Erythroblast (primary cell): ENCODE results near the gene PCDH9.

Experiments used
- DNase-seq, 2 experiments: peaks; one replicate each; lab custom pipeline; 2025; lab: John Stamatoyannopoulos, UW
- GATA1 ChIP-seq: IDR thresholded peaks from 2 replicates; pipeline ENCODE4 v1.6.1; 2011; ENCODE audit warnings: low read depth, mild to moderate bottlenecking, control low read depth, low read length, moderate library complexity
- POLR2A ChIP-seq: IDR thresholded peaks from 2 replicates; pipeline ENCODE4 v1.6.1; 2011; ENCODE audit warnings: mild to moderate bottlenecking, low read length

The PCDH9 gene

DNA sequence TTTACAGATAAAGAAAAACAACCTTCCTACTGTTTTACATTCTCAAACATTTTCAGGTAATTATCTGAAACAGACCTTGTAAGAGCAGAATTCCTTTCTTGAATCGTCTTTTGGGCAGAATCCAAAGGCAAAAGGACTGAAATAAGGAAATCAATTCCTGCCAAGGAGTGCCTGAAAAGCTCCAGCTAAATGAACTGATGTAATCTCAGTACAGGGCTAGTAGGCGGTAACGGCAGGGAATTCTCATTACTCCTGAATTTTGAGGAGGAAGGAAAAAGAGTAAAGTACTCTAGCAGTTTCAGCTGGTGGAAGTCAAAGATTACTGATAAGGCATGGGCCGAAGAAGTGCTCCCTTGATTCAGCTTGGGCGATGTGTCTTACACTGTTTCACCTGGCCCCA, 168.4 kb downstream of the PCDH9 start:
- DNase-seq = no peak
- TF ChIP-seq POLR2A (no peak), GATA1 (no peak)

DNA sequence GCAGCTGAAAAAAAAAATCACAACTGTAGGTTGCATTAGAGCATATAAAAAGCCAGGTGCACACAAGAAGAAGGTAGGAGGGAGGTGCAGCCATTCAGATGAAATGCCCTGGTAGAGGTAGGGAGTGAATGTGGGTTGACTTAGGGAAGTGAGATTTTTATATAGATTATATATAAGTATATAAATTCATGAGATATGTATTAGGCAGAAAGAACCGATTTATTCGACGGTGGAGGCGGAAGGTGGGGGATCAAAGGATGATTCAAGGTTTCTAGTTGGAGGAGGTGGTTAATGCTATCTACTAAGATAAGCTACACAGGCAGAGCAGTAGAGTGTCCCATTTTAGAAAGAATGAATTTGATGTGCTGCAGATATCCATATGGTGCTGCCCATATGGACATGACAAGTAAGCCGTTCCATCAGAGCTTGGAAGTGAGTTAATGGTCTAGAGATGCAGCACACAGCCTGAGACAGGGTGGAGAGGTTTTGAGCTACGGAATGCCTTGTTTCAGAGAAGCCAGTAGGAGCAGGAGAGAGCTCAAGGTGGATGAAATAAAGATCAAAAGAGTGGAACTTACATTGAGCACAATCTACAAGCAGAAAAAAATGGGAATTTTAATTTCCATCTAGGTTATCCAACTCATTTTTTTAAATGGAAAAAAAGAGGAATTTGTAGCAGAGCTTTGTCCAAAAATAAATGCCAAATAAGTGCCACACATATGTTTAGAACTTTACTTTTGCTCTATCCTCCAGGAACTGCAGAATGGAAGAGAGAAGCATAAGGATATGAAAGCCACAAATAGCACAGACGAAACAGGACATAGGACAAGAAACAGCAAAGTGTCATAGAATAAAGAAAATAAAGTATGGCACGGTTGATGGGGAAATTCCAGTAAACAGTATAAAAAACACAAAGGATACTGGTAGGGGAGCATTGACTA, 177.3 kb downstream of the PCDH9 start:
- no peak for DNase-seq
- no peak for TF ChIP-seq GATA1
- no peak for TF ChIP-seq POLR2A

DNA sequence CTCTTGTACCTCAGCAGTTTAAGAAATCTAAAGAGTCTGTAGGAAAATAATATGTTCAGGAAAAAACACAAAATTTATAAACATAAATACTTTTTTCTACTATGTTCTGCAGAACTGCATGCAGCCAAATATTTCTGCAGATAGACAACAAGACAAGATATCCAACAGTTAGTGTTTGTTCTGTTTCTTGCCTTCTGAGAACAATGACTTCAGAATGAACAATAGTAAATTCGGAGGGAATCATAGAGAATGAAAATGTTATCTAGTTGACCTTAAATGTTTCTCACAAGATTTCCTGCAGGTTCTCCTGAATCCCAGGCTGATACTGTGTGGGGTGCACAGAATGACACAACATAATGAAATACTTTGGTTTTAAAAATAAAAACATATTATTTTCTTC, 180.4 kb downstream of the PCDH9 start:
- TF ChIP-seq POLR2A (no peak), GATA1 (no peak)
- no peak for DNase-seq

DNA sequence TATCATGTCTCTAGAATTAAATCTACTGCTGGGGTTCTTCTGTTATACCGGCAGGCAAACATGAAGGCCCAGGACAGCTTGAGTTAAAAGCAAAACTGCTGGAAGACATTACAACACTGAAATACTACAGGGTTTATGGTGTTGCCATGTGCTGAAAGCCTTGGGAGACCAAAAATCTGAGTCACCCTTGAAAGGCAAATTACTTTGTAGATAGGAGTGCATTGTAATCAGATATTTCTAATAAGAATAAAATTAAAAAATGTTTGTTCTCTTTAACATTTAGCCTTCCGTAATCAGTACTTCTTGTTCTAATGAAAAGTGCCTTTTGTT, 181.3 kb downstream of the PCDH9 start:
- DNase-seq = no peak
- no peak for TF ChIP-seq POLR2A
- TF ChIP-seq GATA1 = no peak

DNA sequence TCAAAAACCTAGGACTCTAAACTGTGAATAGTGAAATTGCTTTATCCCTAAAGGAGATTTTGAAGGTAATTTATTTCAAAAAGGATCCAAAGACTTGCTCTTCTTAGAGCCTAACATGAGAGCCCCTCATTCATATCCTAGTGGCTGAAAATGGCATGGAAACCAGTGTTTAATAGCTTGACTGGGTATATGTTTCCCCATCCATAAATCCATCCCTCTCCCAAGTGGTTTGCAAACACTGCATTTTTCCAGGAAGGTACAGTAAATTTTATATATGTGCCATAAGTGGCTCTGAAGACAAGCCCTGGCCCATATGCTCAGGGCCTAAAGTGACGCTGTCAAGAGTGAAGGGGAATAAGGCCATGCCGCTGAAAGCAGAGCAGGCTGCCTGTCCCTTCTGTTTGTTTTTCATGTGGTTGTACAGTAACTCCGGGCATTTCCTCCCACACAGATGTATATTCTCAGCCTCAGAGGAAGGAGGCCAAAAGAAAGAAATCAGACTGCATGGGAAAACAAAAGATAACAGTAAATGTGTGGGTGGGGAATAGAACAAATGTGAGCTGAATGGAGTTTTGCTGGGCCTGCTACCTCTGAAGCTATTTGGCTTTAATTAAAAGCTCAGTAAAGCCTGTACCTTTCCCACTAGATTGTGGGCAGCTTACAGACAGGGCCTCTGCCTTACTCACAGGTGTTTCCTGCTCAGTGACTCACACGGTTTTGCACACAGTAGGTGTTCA, 181.9 kb downstream of the PCDH9 start:
- DNase-seq = no peak
- TF ChIP-seq POLR2A (no peak), GATA1 (no peak)

DNA sequence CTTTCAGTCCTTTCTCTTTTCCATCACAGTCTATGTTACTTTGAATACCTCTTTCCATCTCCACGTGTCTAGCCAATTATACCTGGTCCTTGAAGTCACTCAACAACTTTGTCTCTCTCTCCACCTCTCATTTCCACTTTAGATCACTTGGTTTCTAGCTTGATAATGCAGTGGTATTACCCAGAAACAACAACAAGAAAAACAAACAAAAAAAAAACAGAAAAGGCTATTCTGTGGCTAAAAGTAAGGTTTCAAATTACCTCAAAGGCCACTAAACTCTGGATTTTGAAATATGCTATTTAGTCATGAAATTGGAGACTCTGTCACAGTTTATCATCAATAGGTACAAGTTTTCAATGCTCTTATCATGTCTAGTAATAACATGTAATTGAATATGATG, 184.8 kb downstream of the PCDH9 start:
- TF ChIP-seq POLR2A = no peak
- TF ChIP-seq GATA1 = no peak
- DNase-seq = no peak

DNA sequence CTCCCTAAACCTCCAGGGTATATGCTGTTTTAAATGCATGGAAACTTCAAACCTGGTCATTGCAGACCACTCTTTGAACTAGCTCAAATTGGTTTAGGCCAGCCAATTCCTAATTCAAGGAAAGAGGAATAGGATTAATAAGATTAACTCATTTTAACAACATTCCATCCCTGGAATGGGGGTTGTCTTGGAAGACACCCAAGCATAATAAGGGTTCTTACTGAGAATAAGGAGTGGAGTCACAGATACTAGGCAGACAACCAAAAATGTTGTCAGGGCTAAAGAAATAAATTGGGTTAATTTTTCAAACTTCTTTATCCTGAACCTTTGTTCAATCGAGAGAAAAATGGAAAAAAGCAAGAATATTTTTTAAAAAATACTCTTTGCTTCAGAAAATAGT, 186.2 kb downstream of the PCDH9 start:
- DNase-seq = no peak
- TF ChIP-seq GATA1 = no peak
- no peak for TF ChIP-seq POLR2A

DNA sequence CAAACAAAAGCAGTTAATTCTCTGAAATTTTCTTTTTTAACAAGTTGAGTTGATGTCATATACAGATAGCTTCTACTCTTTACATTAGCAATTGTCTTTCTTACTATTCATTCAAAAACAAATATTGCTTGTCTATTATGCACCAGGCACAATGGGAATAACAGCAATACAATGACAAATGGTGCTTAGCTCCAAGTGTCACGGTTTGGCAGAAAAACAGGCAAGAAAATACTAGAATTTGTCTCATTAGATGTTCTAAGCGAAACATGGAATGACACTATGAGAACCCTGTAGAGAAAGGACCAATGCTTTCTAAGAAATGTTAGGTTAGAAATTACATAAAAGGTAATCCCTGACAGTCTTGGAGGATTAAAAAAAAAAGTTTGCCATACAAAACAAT, 187.6 kb downstream of the PCDH9 start:
- no peak for TF ChIP-seq GATA1
- no peak for TF ChIP-seq POLR2A
- DNase-seq = no peak

DNA sequence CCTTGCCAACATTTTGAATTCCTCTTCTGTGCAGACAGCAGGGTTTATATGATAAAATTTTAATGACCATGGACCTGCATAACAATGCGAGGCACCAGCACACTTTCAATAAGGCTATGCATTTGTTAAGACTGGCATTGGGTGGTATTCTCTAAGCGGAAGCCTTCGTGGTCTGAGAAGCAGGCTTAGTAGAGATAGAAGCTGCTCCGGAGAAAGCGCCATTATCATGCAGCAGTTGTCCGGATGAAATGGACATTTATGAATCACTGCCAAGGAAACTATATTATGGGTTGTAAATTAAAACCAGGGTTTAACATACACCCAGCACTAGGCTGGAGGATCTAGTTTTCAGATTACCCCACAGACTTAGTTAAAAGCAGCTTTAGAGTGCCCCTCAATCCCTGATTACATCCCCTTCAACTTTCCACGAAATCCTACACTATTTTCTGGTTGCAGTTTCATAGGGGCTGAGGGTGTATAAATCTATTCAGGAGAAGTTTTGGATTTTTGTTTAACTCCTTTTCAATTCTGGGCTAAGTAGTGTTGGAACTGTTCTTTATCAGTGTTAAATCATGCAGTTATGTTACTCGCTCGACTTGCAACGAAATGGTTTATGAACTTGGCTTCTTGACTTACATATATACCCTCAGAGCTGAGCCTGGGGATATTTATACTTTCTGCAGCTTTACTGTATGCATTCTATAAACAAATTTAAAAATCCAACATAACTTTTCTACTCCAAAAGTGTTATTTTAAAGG, 193.3 kb downstream of the PCDH9 start:
- no peak for TF ChIP-seq GATA1
- TF ChIP-seq POLR2A = no peak
- DNase-seq = no peak

DNA sequence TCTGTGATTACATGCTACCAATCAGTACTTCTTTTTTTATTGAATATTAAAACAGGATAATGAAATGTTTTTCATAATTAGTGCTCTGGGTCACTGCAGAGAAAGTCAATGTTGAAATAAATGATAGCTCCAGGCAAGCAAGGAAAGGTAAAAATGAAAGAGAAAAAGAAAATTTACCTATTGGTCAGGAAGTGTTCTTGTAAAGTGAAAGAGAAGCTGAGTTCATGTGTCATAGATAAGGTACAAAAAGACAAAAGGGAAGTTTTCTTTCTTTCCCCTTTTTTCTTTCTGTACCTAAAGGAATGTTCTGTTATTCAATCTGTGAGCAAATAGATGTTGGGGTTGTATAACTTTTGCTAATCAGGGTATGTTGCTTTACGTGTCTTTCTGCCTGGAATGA, 197.0 kb downstream of the PCDH9 start:
- TF ChIP-seq POLR2A (no peak), GATA1 (no peak)

DNA sequence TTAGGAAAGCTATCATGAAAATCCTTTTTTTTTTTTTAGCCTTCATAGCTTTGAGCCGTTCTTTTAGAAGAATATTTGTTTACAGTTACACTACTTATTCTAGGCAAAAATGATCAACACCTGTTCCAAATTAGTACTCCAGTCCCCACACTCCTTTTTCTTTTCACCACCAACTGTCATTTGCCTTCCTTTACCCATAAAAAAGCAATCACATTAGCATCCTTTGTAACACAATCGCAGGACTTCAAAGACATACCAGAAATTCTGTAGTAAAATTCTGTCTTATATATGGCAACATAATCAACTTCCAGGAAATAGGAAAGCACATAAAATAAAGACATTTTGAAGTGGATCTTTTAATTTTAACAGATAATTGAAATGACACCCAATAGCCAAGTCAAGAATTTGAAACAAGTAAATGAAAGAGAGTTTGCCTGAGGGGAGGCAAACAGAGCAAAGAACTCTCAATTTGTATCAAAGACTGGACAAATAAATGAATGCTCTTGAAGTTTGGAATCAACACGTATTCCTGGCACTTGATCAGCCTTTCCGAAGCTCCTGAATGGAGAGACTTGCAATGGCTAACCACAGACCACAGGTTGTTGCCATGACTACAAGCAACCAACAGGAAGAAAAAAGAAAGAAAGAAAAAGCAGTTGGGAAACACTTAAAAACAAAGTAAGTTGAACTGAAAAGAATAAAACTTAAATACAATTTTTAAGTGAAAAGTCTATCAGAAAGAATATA, 206.8 kb downstream of the PCDH9 start:
- DNase-seq = no peak
- no peak for TF ChIP-seq POLR2A
- TF ChIP-seq GATA1 = no peak

More for the DNA sequence above, 197.0 kb downstream of the PCDH9 start:
- DNase-seq = no peak

DNA sequence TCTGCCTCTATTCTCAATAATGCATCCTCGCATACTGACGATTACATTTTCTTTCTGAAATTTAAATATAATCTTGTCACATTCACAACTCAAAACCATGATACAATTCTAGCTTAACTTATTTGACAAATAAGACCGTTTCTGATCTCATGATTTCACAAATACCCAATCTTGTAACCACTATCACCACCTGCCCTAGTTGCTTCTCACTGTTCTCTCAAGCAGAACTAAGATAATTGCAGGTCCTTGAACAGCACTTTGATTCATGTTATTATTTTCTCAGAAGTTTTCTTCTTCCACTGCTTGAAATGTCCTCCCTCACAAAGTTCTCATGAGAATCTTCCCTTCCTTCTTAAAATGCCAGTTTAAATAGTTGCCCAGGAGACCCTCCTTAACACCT, 211.4 kb downstream of the PCDH9 start:
- DNase-seq = no peak
- no peak for TF ChIP-seq POLR2A
- no peak for TF ChIP-seq GATA1

DNA sequence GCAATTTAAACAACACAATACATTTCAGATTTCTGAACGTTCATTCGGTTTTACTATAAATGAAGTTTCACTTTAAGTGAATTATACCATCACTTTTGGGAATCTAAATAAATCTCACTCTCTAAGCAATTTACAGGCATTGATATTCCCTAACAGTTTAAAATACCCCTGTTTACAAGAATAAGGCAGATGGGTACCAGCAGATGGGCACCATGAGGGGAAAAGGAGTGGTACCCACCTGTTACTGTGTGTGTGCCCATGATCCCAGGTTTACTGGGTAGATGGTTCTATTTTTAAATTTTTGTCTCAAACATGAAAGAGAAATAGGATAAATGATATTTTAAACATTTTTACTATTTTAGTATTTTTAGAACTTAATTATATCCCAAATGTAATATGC, 212.9 kb downstream of the PCDH9 start:
- TF ChIP-seq GATA1 (no peak), POLR2A (no peak)
- DNase-seq = no peak
